Loucy (cell line): ENCODE measurements around the gene RNF215.

Source experiments
- H2AFZ ChIP-seq: fragments of 200-600 bp; sonication (generic); 2 replicates; pipeline ENCODE4 v1.6.0; 2016; ENCODE audit warnings: antibody characterized with exemption, mild to moderate bottlenecking, low read length, moderate library complexity
- H3F3A ChIP-seq: fragments of 200-600 bp; 2 replicates; pipeline ENCODE4 v1.6.0; 2016; ENCODE audit warnings: antibody characterized with exemption, low read depth, mild to moderate bottlenecking
- H3K27me3 ChIP-seq: fragments of 200-600 bp; sonication (generic); 2 replicates; pipeline ENCODE4 v1.6.1; 2014; ENCODE audit warnings: low read length, mild to moderate bottlenecking; ENCODE audit not compliant: insufficient read depth, poor library complexity, severe bottlenecking
- H3K36me3 ChIP-seq: fragments of 200-600 bp; sonication (generic); 2 replicates; pipeline ENCODE4 v1.6.1; 2016; ENCODE audit warnings: low read length; ENCODE audit not compliant: insufficient read depth
- H3K4me1 ChIP-seq: fragments of 200-600 bp; sonication (generic); 2 replicates; pipeline ENCODE4 v1.5.1; 2014; ENCODE audit warnings: low read length, mild to moderate bottlenecking; ENCODE audit not compliant: insufficient read depth, poor library complexity, severe bottlenecking
- H3K4me2 ChIP-seq: fragments of 200-600 bp; sonication (generic); 2 replicates; pipeline ENCODE4 v1.6.0; 2014; ENCODE audit warnings: antibody characterized with exemption, low read length, low read depth, mild to moderate bottlenecking; ENCODE audit not compliant: poor library complexity, severe bottlenecking
- H3K4me3 ChIP-seq: fragments of 200-600 bp; sonication (generic); 2 replicates; pipeline ENCODE4 v1.5.1; 2014; ENCODE audit warnings: low read length, mild to moderate bottlenecking, mixed read lengths; ENCODE audit not compliant: poor library complexity, severe bottlenecking
- H3K79me2 ChIP-seq: fragments of 200-600 bp; sonication (generic); 2 replicates; pipeline ENCODE4 v1.6.1; 2014; ENCODE audit warnings: low read length; ENCODE audit not compliant: insufficient read depth
- H3K9ac ChIP-seq: fragments of 200-600 bp; sonication (generic); 2 replicates; pipeline ENCODE4 v1.6.0; 2014; ENCODE audit warnings: mild to moderate bottlenecking, low read depth, low read length, moderate library complexity; ENCODE audit not compliant: poor library complexity, severe bottlenecking
- H3K9me2 ChIP-seq: fragments of 200-600 bp; sonication (generic); replicated peaks from 2 replicates; pipeline ENCODE4 v1.6.1; 2016; ENCODE audit warnings: low read depth, low read length, mixed read lengths
- H3K9me3 ChIP-seq: fragments of 200-600 bp; sonication (generic); 2 replicates; pipeline ENCODE4 v1.6.1; 2014; ENCODE audit warnings: mild to moderate bottlenecking, antibody characterized with exemption, low read length, low read depth; ENCODE audit not compliant: insufficient read depth
- H4K20me1 ChIP-seq: fragments of 200-600 bp; sonication (generic); 2 replicates; pipeline ENCODE4 v1.6.0; 2014; ENCODE audit warnings: antibody characterized with exemption, low read length, mild to moderate bottlenecking; ENCODE audit not compliant: insufficient read depth, poor library complexity, severe bottlenecking
- CTCF ChIP-seq: fragments of 200-600 bp; sonication (generic); conservative IDR thresholded peaks from 2 replicates; pipeline ENCODE4 v1.5.1; 2014; ENCODE audit warnings: mild to moderate bottlenecking, antibody characterized with exemption, low read length
- EZH2phosphoT487 ChIP-seq: fragments of 200-600 bp; IDR thresholded peaks from 2 replicates; pipeline ENCODE4 v1.6.1; 2018; ENCODE audit warnings: antibody characterized with exemption, mild to moderate bottlenecking, moderate library complexity, borderline replicate concordance

RNF215 gene

DNA sequence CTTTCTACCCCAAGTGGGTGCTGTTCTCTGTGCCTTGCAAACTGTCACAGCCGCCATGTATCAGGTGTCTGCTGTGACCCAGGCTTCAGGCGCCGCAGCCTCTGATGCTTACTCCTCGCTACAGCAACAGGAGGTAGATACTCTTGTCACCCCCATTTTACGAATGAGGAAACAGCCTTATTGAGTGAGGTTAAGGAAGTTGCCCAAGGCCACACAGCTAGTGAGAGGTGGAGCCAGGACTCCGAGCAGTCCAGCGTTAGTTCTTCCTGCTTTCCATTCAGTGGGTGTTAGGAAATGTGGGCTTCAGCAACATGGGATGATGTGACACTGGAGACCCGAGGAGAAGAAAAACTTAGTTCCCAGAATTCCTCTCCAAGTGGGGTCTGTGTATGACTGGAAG lies 14.3 kb downstream of the RNF215 start:
- Histone ChIP-seq H3K4me1 (no peaks in the 10 kb centered on the region), H3K4me2 (no peak overlapping the region), H3K4me3 (no peak overlapping the region), H2AFZ (no peak overlapping the region), H3K9ac (no peak overlapping the region), H3K36me3 (no peaks in the 10 kb centered on the region), H3K9me2 (no peaks in the 10 kb centered on the region), H4K20me1 (no peaks in the 10 kb centered on the region), H3K27me3 (no peaks in the 10 kb centered on the region), H3K79me2 (no peaks in the 10 kb centered on the region), H3F3A (no peaks in the 10 kb centered on the region), H3K9me3 (no peaks in the 10 kb centered on the region)
- TF ChIP-seq EZH2phosphoT487 (no peak), CTCF (no peak)

DNA sequence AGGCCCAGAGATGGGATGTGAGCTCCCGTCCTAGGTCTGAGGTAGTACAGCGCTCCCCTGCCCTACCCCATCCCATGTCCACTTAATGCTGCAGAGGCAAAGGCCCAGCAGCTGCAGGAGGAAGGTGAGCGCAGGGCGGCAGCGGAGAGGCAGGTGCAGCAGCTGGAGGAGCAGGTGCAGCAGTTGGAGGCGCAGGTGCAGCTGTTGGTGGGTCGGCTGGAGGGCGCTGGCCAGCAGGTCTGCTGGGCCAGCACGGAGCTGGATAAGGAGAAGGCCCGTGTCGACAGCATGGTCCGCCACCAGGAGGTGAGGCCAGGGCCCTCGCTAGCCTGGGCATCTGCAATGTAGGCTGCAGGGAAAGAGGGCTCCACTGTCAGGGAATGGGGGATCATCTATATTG lies 15.2 kb downstream of the RNF215 start:
- H3K27me3 ChIP-seq = no peaks in the 10 kb centered on the region
- H3K9ac ChIP-seq = no peak overlapping the region
- no peaks in the 10 kb centered on the region for H3F3A ChIP-seq
- no peaks in the 10 kb centered on the region for H3K9me2 ChIP-seq
- no peak overlapping the region for H3K4me2 ChIP-seq
- H3K36me3 ChIP-seq = no peaks in the 10 kb centered on the region
- TF ChIP-seq EZH2phosphoT487 (no peak), CTCF (no peak)
- H3K4me3 ChIP-seq = no peak overlapping the region
- H3K9me3 ChIP-seq = no peaks in the 10 kb centered on the region
- no peak overlapping the region for H2AFZ ChIP-seq
- H3K4me1 ChIP-seq = no peaks in the 10 kb centered on the region
- no peaks in the 10 kb centered on the region for H4K20me1 ChIP-seq
- no peaks in the 10 kb centered on the region for H3K79me2 ChIP-seq

- TF ChIP-seq EZH2phosphoT487 = no peak
- no peak for TF ChIP-seq CTCF
- no peaks in the 10 kb centered on the region for H3K4me1 ChIP-seq
- no peak overlapping the region for H3K4me3 ChIP-seq
- no peaks in the 10 kb centered on the region for H3K36me3 ChIP-seq
- no peaks in the 10 kb centered on the region for H3K9me2 ChIP-seq
- no peaks in the 10 kb centered on the region for H3K79me2 ChIP-seq
- H3K4me2 ChIP-seq = no peak overlapping the region
- H4K20me1 ChIP-seq = no peaks in the 10 kb centered on the region
- no peaks in the 10 kb centered on the region for H3K9me3 ChIP-seq
- no peaks in the 10 kb centered on the region for H3K27me3 ChIP-seq
- H3F3A ChIP-seq = no peaks in the 10 kb centered on the region
- no peak overlapping the region for H3K9ac ChIP-seq
- no peak overlapping the region for H2AFZ ChIP-seq
Observed at GRCh38 chr22:30371321-30371720, 15.9 kb downstream of the RNF215 start.
